HepG2 (cell line): Measurements from ENCODE around the gene SP7. TPM values are rescaled to one million over a fixed set of nuclear protein-coding genes. Genes with fewer than 3 reads are reported as not detected.

ENCODE experiments used
- ATF7-NPFF ChIP-seq: sonication (generic); formaldehyde crosslinking; IDR thresholded peaks from 2 replicates; pipeline ENCODE4 v1.8.1; 2023; ENCODE audit warnings: mild to moderate bottlenecking, low read depth, missing genetic modification reagents, moderate library complexity
- CHD2 ChIP-seq: IDR thresholded peaks from 2 replicates; pipeline ENCODE4 v1.6.1; 2011; ENCODE audit warnings: low read depth, low read length, improper control_type of control experiment
- EHMT2 ChIP-seq: fragments of 200-600 bp; sonication (generic); IDR thresholded peaks from 2 replicates; pipeline ENCODE4 v1.7.0; 2017; ENCODE audit warnings: antibody characterized with exemption, low read depth, low read length, borderline replicate concordance
- IKZF4 ChIP-seq: sonication (generic); formaldehyde crosslinking; IDR thresholded peaks from 2 replicates; pipeline ENCODE4 v1.5.1; 2020; ENCODE audit warnings: borderline replicate concordance, mild to moderate bottlenecking, low read depth, missing genetic modification reagents; ENCODE audit errors: not compliant biosample characterization
- KLF16 ChIP-seq, 2 experiments: sonication (generic) in 1 of 2; formaldehyde crosslinking in 1 of 2; IDR thresholded peaks; 2 replicates each; pipeline versions ENCODE4 v1.6.1 to v1.8.0; 2016 to 2023; ENCODE audit warnings: missing genetic modification reagents in 2 of 2, missing compliant biosample characterization in 1 of 2
- MAFG ChIP-seq: sonication (generic); formaldehyde crosslinking; IDR thresholded peaks from 2 replicates; pipeline ENCODE4 v1.5.1; 2020; ENCODE audit warnings: mild to moderate bottlenecking, missing genetic modification reagents
- MED8 ChIP-seq: sonication (generic); formaldehyde crosslinking; IDR thresholded peaks from 2 replicates; pipeline ENCODE4 v1.8.1; 2023; ENCODE audit warnings: mild to moderate bottlenecking, missing genetic modification reagents; ENCODE audit not compliant: insufficient replicate concordance
- NFYB ChIP-seq: sonication (generic); formaldehyde crosslinking; IDR thresholded peaks from 2 replicates; pipeline ENCODE4 v1.4.0; 2020; ENCODE audit warnings: missing genetic modification reagents
- PAWR ChIP-seq: sonication (generic); formaldehyde crosslinking; IDR thresholded peaks from 2 replicates; pipeline ENCODE4 v1.4.0; 2020; ENCODE audit warnings: missing genetic modification reagents, mild to moderate bottlenecking, borderline replicate concordance
- PLRG1 ChIP-seq: fragments of 450-650 bp; conservative IDR thresholded peaks from 2 replicates; pipeline ENCODE4 v1.6.1; 2016
- RARA ChIP-seq: IDR thresholded peaks from 2 replicates; pipeline ENCODE4 v1.6.1; 2016; ENCODE audit warnings: missing genetic modification reagents, missing compliant biosample characterization
- RELA ChIP-seq: sonication (generic); formaldehyde crosslinking; IDR thresholded peaks from 2 replicates; pipeline ENCODE4 v1.4.0; 2020; ENCODE audit warnings: missing genetic modification reagents
- SUZ12 ChIP-seq: fragments of 150-350 bp; IDR thresholded peaks from 2 replicates; pipeline ENCODE4 v1.6.1; 2014; ENCODE audit warnings: low read depth, low read length
- ZC3H4 ChIP-seq: sonication (generic); formaldehyde crosslinking; IDR thresholded peaks from 2 replicates; pipeline ENCODE4 v1.4.0; 2020; ENCODE audit warnings: missing genetic modification reagents, borderline replicate concordance
- ZMAT3 ChIP-seq: sonication (generic); formaldehyde crosslinking; conservative IDR thresholded peaks from 2 replicates; pipeline ENCODE4 v1.7.0; 2021; ENCODE audit warnings: missing genetic modification reagents
- ZMYM3 ChIP-seq: sonication (generic); formaldehyde crosslinking; IDR thresholded peaks from 2 replicates; pipeline ENCODE4 v1.5.1; 2020; ENCODE audit warnings: mild to moderate bottlenecking, missing genetic modification reagents
- ZNF496 ChIP-seq: sonication (generic); formaldehyde crosslinking; IDR thresholded peaks from 2 replicates; pipeline ENCODE4 v1.8.1; 2023; ENCODE audit warnings: mild to moderate bottlenecking, moderate library complexity, missing genetic modification reagents; ENCODE audit not compliant: insufficient replicate concordance
- ZNF550 ChIP-seq: sonication (generic); formaldehyde crosslinking; IDR thresholded peaks from 2 replicates; pipeline ENCODE4 v1.4.0; 2020; ENCODE audit warnings: mild to moderate bottlenecking, missing genetic modification reagents, borderline replicate concordance
- ZNF7 ChIP-seq: IDR thresholded peaks from 2 replicates; pipeline ENCODE4 v1.6.1; 2016; ENCODE audit warnings: missing biosample characterization, missing genetic modification reagents
- ZNF790 ChIP-seq: sonication (generic); formaldehyde crosslinking; IDR thresholded peaks from 2 replicates; pipeline ENCODE4 v1.8.0; 2022; ENCODE audit warnings: missing genetic modification reagents, mild to moderate bottlenecking, borderline replicate concordance
- ZSCAN21 ChIP-seq: sonication (generic); formaldehyde crosslinking; IDR thresholded peaks from 2 replicates; pipeline ENCODE4 v1.8.0; 2022; ENCODE audit warnings: mild to moderate bottlenecking, missing genetic modification reagents, moderate library complexity, borderline replicate concordance
- polyA plus RNA-seq, 8 experiments: library from polyadenylated mRNA; depleted of rRNA in 3 of 8; stranded (reverse) in 7 of 8; unstranded in 1 of 8; fragments of >200 nt; fragmentation: Illumina TruSeq in 4 of 8; extraction: Trizol in 4 of 8; gene quantifications; 2 replicates each; pipeline versions ENCODE4 v1.2.1 to v1.2.3, GENCODE V29; 2011 to 2016; ENCODE audit warnings: low read depth in 4 of 8, missing spikeins in 1 of 8, mixed read lengths in 1 of 8; ENCODE audit not compliant: insufficient read depth in 1 of 8
- total RNA-seq, 5 experiments: library from RNA; depleted of rRNA; stranded (reverse); fragments of >200 nt; fragmentation: Illumina TruSeq; extraction: Trizol; gene quantifications; 2 replicates each; pipeline ENCODE4 v1.2.3, GENCODE V29; 2016; ENCODE audit warnings: low read depth in 1 of 5
- TF ChIP-seq, protein P1 (sequence below): sonication (generic); formaldehyde crosslinking; IDR thresholded peaks from 2 replicates; pipeline ENCODE4 v1.4.0; 2020; ENCODE audit warnings: mild to moderate bottlenecking, missing genetic modification reagents
- TF ChIP-seq, protein P2 (sequence below): sonication (generic); formaldehyde crosslinking; IDR thresholded peaks from 2 replicates; pipeline ENCODE4 v1.8.1; 2022; ENCODE audit warnings: mild to moderate bottlenecking, missing genetic modification reagents
- TF ChIP-seq, protein P3 (sequence below), 2 experiments: sonication (generic) in 1 of 2; formaldehyde crosslinking in 1 of 2; IDR thresholded peaks; 2 replicates each; pipeline versions ENCODE4 v1.4.0 to v1.6.1; 2018 to 2020; ENCODE audit warnings: missing genetic modification reagents in 2 of 2, borderline replicate concordance in 1 of 2, low read depth in 1 of 2, mild to moderate bottlenecking in 1 of 2, missing biosample characterization in 1 of 2
- TF ChIP-seq, protein P4 (sequence below): sonication (generic); formaldehyde crosslinking; IDR thresholded peaks from 2 replicates; pipeline ENCODE4 v1.4.0; 2020; ENCODE audit warnings: missing genetic modification reagents

Gene SP7
- total and polyA plus RNA-seq, 2 of the 13 experiments (the other 11 are each of a cell fraction or from before 2014, with no cell fraction given), result not detected

DNA sequence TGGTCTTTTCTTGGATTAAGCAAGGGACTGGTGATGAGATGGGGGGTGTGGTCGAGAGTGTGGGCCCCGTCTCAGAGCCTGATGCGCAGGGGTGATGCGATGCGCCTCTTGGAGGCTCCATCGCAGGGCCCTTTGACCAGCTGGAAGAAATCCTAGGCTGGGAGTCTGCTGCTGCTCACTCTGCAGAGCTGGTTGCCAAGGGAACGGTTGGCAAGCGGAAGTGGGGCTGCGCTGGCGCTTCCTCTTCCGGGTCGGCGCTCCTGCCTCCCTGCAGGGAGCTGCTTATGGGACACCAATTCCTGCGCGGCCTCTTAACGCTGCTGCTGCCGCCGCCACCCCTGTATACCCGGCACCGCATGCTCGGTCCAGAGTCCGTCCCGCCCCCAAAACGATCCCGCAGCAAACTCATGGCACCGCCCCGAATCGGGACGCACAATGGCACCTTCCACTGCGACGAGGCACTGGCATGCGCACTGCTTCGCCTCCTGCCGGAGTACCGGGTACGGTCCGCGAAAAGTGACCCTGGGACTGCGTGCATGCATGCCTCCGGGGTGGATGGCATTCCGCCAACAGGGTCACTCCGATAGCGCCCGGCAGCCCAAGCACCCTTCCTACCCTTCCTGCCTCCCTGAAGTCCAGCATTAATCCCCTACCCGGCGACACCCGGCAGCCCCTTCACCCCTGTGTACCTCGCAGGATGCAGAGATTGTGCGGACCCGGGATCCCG is 36.5 kb downstream of the SP7 start, which contains the start of gene MYG1 (continued):
- TF ChIP-seq, protein P1, sequence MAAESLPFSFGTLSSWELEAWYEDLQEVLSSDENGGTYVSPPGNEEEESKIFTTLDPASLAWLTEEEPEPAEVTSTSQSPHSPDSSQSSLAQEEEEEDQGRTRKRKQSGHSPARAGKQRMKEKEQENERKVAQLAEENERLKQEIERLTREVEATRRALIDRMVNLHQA (CRISPR knock-in tag), result no peak
- TF ChIP-seq EHMT2 (no peak), ZC3H4 (CRISPR knock-in tag) (no peak), RARA (CRISPR knock-in tag) (no peak), IKZF4 (no peak), RELA (CRISPR knock-in tag) (peak; percentile 72), ZNF550 (CRISPR knock-in tag) (no peak), ZMYM3 (CRISPR knock-in tag) (no peak), SUZ12 (no peak), ZNF790 (CRISPR knock-in tag) (no peak; the same call in 1 of the 2 replicates), KLF16 (CRISPR knock-in tag; IDR thresholded peaks at IDR 0.05) (peak in 1 of 2 experiments; percentile 76; a peak in 1 of 4 replicates), NFYB (CRISPR knock-in tag) (0 out of 2 replicates have a peak, but pooled peaks have one; percentile 30), ATF7-NPFF (CRISPR knock-in tag) (peak; percentile 85), ZMAT3 (CRISPR knock-in tag) (peak; percentile 93; the same call in 1 of the 2 replicates), ZSCAN21 (CRISPR knock-in tag) (peak; percentile 70; the same call in 1 of the 2 replicates), MAFG (no peak), ZNF496 (CRISPR knock-in tag) (no peak), CHD2 (no peak), PAWR (CRISPR knock-in tag) (peak; percentile 57; the same call in 1 of the 2 replicates), ZNF7 (peak; percentile 98), PLRG1 (no peak), MED8 (peak; percentile 57)
- TF ChIP-seq, protein P2, sequence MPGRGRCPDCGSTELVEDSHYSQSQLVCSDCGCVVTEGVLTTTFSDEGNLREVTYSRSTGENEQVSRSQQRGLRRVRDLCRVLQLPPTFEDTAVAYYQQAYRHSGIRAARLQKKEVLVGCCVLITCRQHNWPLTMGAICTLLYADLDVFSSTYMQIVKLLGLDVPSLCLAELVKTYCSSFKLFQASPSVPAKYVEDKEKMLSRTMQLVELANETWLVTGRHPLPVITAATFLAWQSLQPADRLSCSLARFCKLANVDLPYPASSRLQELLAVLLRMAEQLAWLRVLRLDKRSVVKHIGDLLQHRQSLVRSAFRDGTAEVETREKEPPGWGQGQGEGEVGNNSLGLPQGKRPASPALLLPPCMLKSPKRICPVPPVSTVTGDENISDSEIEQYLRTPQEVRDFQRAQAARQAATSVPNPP (CRISPR knock-in tag), result peak; percentile 94
- TF ChIP-seq, protein P3, sequence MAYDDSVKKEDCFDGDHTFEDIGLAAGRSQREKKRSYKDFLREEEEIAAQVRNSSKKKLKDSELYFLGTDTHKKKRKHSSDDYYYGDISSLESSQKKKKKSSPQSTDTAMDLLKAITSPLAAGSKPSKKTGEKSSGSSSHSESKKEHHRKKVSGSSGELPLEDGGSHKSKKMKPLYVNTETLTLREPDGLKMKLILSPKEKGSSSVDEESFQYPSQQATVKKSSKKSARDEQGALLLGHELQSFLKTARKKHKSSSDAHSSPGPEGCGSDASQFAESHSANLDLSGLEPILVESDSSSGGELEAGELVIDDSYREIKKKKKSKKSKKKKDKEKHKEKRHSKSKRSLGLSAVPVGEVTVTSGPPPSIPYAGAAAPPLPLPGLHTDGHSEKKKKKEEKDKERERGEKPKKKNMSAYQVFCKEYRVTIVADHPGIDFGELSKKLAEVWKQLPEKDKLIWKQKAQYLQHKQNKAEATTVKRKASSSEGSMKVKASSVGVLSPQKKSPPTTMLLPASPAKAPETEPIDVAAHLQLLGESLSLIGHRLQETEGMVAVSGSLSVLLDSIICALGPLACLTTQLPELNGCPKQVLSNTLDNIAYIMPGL (CRISPR knock-in tag; IDR thresholded peaks at IDR 0.05; ENCODE audit: borderline replicate concordance in 1 of 2, low read depth in 1 of 2), result peak; percentile 82 to 87; a peak in 3 of 4 replicates
- TF ChIP-seq, protein P4, sequence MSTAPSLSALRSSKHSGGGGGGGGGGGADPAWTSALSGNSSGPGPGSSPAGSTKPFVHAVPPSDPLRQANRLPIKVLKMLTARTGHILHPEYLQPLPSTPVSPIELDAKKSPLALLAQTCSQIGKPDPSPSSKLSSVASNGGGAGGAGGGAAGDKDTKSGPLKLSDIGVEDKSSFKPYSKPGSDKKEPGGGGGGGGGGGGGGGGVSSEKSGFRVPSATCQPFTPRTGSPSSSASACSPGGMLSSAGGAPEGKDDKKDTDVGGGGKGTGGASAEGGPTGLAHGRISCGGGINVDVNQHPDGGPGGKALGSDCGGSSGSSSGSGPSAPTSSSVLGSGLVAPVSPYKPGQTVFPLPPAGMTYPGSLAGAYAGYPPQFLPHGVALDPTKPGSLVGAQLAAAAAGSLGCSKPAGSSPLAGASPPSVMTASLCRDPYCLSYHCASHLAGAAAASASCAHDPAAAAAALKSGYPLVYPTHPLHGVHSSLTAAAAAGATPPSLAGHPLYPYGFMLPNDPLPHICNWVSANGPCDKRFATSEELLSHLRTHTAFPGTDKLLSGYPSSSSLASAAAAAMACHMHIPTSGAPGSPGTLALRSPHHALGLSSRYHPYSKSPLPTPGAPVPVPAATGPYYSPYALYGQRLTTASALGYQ (CRISPR knock-in tag), result no peak
